ENCODE results near the gene C10orf88. TPM values are rescaled to one million over a fixed set of nuclear protein-coding genes. Genes with fewer than 3 reads are reported as not detected.
A peak's percentile ranks its signal among the peaks of the same experiment; 100 is the strongest.

C10orf88 gene, protein sequence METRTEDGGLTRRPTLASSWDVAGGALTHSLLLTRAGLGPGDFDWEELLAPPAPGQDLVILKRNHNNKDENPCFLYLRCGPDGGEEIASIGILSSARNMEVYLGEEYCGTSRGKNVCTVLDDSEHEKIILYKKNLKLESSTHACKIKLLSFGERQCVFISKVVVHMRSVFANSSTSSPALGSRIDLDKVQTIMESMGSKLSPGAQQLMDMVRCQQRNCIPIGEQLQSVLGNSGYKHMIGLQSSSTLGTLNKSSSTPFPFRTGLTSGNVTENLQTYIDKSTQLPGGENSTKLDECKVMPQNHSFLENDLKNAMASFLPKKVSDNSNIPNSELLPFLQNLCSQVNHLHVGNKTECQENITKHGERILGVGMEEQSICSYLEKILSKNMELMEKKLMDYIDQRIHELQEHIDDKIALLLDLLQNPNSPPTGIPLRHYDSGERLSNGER
- 1 to 10 TPM; 4.3 to 8.3 (median 6.8) TPM for total RNA-seq
- polyA plus RNA-seq, result 1 to 10 TPM; 4.1 to 9.5 (median 6.3) TPM
- long read RNA-seq, donor 1, transcript C10orf88-204 (6 exons, 2,482 nt), result major isoform, 5 of 5 reads
- long read RNA-seq, donor 1, partial matches to known transcripts, result 0 of 5 reads
- long read RNA-seq, donor 1, other reads (novel, unspliced or antisense), result 0 of 5 reads
- long read RNA-seq, donor 2, transcript C10orf88-204 (6 exons, 2,482 nt), result major isoform, 9 of 9 reads
- long read RNA-seq, donor 2, partial matches to known transcripts, result 0 of 9 reads
- long read RNA-seq, donor 2, other reads (novel, unspliced or antisense), result 0 of 9 reads

DNA sequence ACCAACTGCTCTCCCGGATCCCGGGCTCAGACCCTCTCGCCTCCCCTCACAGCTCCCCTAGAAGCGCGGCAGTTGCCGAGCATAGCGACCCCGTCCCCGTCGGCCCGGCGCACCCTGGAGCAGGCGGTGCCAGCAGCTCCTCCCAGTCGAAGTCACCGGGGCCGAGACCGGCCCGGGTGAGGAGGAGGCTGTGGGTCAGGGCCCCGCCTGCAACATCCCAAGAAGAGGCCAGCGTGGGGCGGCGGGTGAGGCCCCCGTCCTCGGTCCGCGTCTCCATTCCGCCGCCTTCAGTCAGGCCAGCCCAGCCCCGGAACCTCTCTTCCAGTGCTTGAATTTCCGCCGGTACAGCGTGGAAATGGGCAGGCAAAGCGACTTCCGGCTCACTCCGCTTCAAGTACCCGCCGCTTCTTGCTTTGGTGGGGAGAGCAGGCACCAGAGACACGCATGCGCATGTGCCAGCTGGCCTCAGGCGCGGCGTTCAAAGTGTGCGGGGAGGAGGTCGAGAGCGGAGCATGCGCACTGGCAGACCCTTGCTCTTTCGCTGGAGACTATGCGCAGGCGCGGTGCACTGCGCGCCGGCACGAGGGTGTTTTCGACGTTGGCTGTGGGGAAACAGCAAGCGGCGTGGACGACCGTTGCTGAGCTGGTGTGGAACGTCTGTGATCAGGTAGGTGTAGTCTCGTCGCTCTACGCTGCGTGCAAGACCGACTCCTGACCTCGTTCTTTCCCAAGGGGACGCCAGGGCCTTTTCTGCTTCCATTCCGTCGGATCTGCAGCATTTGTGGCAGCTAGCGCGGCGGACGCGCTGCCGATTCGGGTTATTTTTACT, at the start of gene C10orf88:
TSS of gene C10orf88 (minus strand) at position 326 of the 829 bp plus-strand sequence. CDS start at position 277, 49 bp downstream.
- Histone ChIP-seq H3K9me3 (no peaks in the 10 kb centered on the region), H3K27me3 (ENCODE audit: insufficient read depth in 3 of 3, low read length in 2 of 3) (no peaks in the 10 kb centered on the region), H3K27ac (peak within 1 kb of the TSS; percentile 84), H3K36me3 (ENCODE audit: insufficient read depth in 1 of 2, low read depth in 1 of 2) (peaks cover 0 to 15% of the 10 kb centered on the region in 2 donors), H3K4me1 (peaks cover 2% of the 10 kb centered on the region), H3K4me3 (peak within 1 kb of the TSS; percentile 87)
- DNase-seq, result peak; percentile 98 to 99
- peak; percentile 98 to 100 (median 100) for ATAC-seq
- intact Hi-C loops (cut with DNase I), result loop anchor here in 1 of 2 donors (2.0 to 10.0 kb wide), 2 partner anchors 55 to 201 kb away; partner anchors contain the start of genes ACADSB, BUB3 and IKZF5
- TF ChIP-seq, protein P1, sequence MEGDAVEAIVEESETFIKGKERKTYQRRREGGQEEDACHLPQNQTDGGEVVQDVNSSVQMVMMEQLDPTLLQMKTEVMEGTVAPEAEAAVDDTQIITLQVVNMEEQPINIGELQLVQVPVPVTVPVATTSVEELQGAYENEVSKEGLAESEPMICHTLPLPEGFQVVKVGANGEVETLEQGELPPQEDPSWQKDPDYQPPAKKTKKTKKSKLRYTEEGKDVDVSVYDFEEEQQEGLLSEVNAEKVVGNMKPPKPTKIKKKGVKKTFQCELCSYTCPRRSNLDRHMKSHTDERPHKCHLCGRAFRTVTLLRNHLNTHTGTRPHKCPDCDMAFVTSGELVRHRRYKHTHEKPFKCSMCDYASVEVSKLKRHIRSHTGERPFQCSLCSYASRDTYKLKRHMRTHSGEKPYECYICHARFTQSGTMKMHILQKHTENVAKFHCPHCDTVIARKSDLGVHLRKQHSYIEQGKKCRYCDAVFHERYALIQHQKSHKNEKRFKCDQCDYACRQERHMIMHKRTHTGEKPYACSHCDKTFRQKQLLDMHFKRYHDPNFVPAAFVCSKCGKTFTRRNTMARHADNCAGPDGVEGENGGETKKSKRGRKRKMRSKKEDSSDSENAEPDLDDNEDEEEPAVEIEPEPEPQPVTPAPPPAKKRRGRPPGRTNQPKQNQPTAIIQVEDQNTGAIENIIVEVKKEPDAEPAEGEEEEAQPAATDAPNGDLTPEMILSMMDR (IDR thresholded peaks at IDR 0.05), result no peak
- WGBS, 3 donors, result 3 to 4% (median 4%) methylated on average over 65 to 77 of the region's 77 CpGs

DNA sequence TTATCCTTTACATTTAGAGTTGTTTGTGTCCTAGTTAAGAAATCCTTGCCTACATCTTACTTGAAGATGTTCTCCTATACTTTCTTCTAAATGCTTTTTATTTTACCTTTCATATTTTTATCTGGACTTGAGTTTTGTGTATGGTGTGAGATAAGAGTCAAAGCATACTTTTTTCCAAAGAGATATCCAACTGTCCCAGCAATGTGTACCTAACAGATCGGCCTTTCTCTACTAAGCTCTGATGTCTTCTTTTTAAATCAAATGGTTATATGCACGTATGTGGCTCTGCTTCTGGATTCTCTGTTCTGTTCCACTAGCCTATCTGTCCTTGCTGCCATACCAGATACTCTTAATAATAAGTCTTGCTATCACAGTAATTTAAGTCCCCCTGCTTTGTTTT, 47.3 kb upstream of the C10orf88 start:
- H3K4me1 ChIP-seq, result peaks cover 30% of the 10 kb centered on the region
- no peak overlapping the region for H3K27ac ChIP-seq
- no peaks in the 10 kb centered on the region for H3K27me3 ChIP-seq (ENCODE audit: insufficient read depth in 3 of 3, low read length in 2 of 3)
- no peak overlapping the region for H3K4me3 ChIP-seq
- H3K36me3 ChIP-seq (ENCODE audit: insufficient read depth in 1 of 2, low read depth in 1 of 2), result peaks cover 2 to 26% of the 10 kb centered on the region in 2 donors
- WGBS, 3 donors, result 93 to 100% (median 95%) methylated on average over 2 of the region's 2 CpGs
- intact Hi-C loops (cut with DNase I), result no loop called here
- no peak for DNase-seq
- TF ChIP-seq, protein P1 (IDR thresholded peaks at IDR 0.05), result no peak
- ATAC-seq, result no peak
- no peaks in the 10 kb centered on the region for H3K9me3 ChIP-seq

DNA sequence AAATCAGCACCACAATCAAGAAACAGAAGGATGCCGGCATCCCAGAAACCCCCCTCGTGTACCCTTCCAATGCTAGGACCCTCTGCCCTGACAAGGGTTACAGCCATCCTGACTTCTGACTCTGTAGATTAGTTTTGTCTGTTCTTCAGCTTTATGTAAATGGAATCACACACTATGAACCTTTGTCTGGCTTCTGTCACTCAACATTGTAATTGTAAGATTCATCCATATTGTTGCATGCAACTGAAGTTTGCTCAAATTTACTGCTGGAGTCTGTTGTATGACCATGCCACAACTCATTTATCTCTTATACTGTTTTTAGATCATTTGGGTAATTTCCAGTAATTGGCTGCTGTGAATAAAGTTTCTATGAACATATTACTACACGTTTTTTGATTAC, 46.1 kb upstream of the C10orf88 start:
- ATAC-seq, result no peak

DNA sequence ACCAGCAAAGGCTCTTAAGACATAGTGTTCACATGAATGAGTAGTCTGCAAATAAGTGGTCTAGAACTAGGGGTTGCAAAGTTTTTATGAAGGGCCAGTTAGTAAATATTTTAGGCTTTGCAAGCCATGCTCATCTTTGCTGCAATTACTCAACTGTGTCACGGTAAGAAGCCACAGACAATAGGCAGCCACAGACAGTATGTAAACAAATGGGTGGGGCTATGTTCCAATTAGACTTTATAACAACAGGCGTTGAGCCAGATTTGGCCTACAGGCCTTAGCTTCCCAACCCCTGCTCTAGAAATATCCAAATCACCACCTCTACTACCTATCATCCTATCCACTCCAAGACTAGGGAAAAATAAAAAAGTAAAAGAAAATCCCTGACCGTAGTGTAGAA, 45.3 kb upstream of the C10orf88 start:
- peaks cover 7 to 47% of the 10 kb centered on the region in 2 donors for H3K36me3 ChIP-seq (ENCODE audit: insufficient read depth in 1 of 2, low read depth in 1 of 2)
- TF ChIP-seq, protein P1 (IDR thresholded peaks at IDR 0.05), result no peak
- no peak overlapping the region for H3K4me3 ChIP-seq
- no peak overlapping the region for H3K27ac ChIP-seq
- no peaks in the 10 kb centered on the region for H3K9me3 ChIP-seq
- DNase-seq, result no peak
- no peaks in the 10 kb centered on the region for H3K27me3 ChIP-seq (ENCODE audit: insufficient read depth in 3 of 3, low read length in 2 of 3)
- WGBS, 3 donors, result 71 to 82% (median 73%) methylated on average over 3 of the region's 3 CpGs
- intact Hi-C loops (cut with DNase I), result no loop called here
- H3K4me1 ChIP-seq, result peaks cover 12% of the 10 kb centered on the region
- no peak for ATAC-seq

More for the DNA sequence above, 46.1 kb upstream of the C10orf88 start:
- no peak overlapping the region for H3K4me3 ChIP-seq
- DNase-seq, result no peak
- H3K36me3 ChIP-seq (ENCODE audit: insufficient read depth in 1 of 2, low read depth in 1 of 2), result peaks cover 7 to 38% of the 10 kb centered on the region in 2 donors
- H3K27ac ChIP-seq, result no peak overlapping the region
- intact Hi-C loops (cut with DNase I), result no loop called here
- no peaks in the 10 kb centered on the region for H3K9me3 ChIP-seq
- 82 to 88% (median 86%) methylated on average over 3 of the region's 3 CpGs for WGBS, 3 donors
- H3K4me1 ChIP-seq, result peaks cover 20% of the 10 kb centered on the region
- TF ChIP-seq, protein P1 (IDR thresholded peaks at IDR 0.05), result no peak
- H3K27me3 ChIP-seq (ENCODE audit: insufficient read depth in 3 of 3, low read length in 2 of 3), result no peaks in the 10 kb centered on the region
